OCI-LY3 (cell line): ENCODE results near the gene PPP6R3.
"Not testable (repeated sequence)": the region's sequence is repeated elsewhere in the genome, so short reads cannot be mapped to it uniquely, and the experiment has no call there.

Experiments
- H2AFZ ChIP-seq: fragments of 200-600, 300-600 bp; shearing (Covaris generic); 2 replicates; pipeline ENCODE4 v1.6.0; 2014; ENCODE audit warnings: antibody characterized with exemption, low read depth, low read length
- H3K27ac ChIP-seq: fragments of 200-600, 300-600 bp; sonication (generic); 2 replicates; pipeline ENCODE4 v1.5.1; 2014; ENCODE audit warnings: mild to moderate bottlenecking, low read length, moderate library complexity, mixed read lengths
- H3K27me3 ChIP-seq: fragments of 200-600, 300-600 bp; sonication (generic); 2 replicates; pipeline ENCODE4 v1.6.1; 2014; ENCODE audit warnings: low read depth, low read length, mixed read lengths
- H3K36me3 ChIP-seq: fragments of 200-600, 300-600 bp; sonication (generic); replicated peaks from 2 replicates; pipeline ENCODE3; 2014; ENCODE audit warnings: low read depth, low read length, mixed read lengths
- H3K4me1 ChIP-seq: fragments of 300-600, 200-600 bp; sonication (generic); 2 replicates; pipeline ENCODE4 v1.6.1; 2014; ENCODE audit warnings: low read length, mixed read lengths
- H3K4me2 ChIP-seq: fragments of 200-600, 300-600 bp; sonication (generic); 2 replicates; pipeline ENCODE4 v1.6.1; 2014; ENCODE audit warnings: low read length, mixed read lengths
- H3K4me3 ChIP-seq: fragments of 300-600, 200-600 bp; sonication (generic); 2 replicates; pipeline ENCODE4 v1.5.1; 2014; ENCODE audit warnings: antibody characterized with exemption, mild to moderate bottlenecking, low read length, moderate library complexity
- H3K79me2 ChIP-seq: fragments of 300-600, 200-600 bp; shearing (Covaris generic); 2 replicates; pipeline ENCODE4 v1.6.1; 2014; ENCODE audit warnings: mild to moderate bottlenecking, low read length, mixed read lengths
- H3K9ac ChIP-seq: fragments of 300-600, 200-600 bp; shearing (Covaris generic); 2 replicates; pipeline ENCODE4 v1.6.0; 2014; ENCODE audit warnings: mild to moderate bottlenecking, low read length, moderate library complexity
- H3K9me3 ChIP-seq: fragments of 200-600, 300-600 bp; shearing (Covaris generic); 2 replicates; pipeline ENCODE4 v1.6.1; 2014; ENCODE audit warnings: low read length, mixed read lengths; ENCODE audit not compliant: insufficient read depth
- H4K20me1 ChIP-seq: fragments of 200-600, 300-600 bp; sonication (generic); 2 replicates; pipeline ENCODE4 v1.6.1; 2016; ENCODE audit warnings: low read length, mixed read lengths; ENCODE audit not compliant: insufficient read depth
- CTCF ChIP-seq: fragments of 200-600, 300-600 bp; sonication (generic); IDR thresholded peaks from 2 replicates; pipeline ENCODE4 v1.5.1; 2014; ENCODE audit warnings: antibody characterized with exemption, low read length, low read depth
- EZH2phosphoT487 ChIP-seq: fragments of 200-600 bp; shearing (Covaris generic); IDR thresholded peaks from 2 replicates; pipeline ENCODE4 v1.6.1; 2018; ENCODE audit warnings: antibody characterized with exemption, mixed run types, low read depth

Gene PPP6R3

GRCh38 chr11:68446046-68446725, 14.4 kb upstream of the PPP6R3 start:
- Histone ChIP-seq H4K20me1 (no peaks in the 10 kb centered on the region), H3K4me1 (peaks cover 12% of the 10 kb centered on the region), H3K27ac (no peak overlapping the region), H3K79me2 (no peaks in the 10 kb centered on the region), H3K9me3 (no peaks in the 10 kb centered on the region), H2AFZ (no peak overlapping the region), H3K27me3 (no peaks in the 10 kb centered on the region), H3K9ac (no peak overlapping the region), H3K4me2 (no peak overlapping the region), H3K4me3 (no peak overlapping the region), H3K36me3 (peaks cover 22% of the 10 kb centered on the region)
- TF ChIP-seq CTCF: no peak
- no peak for TF ChIP-seq EZH2phosphoT487

GRCh38 chr11:68447015-68447801, 13.3 kb upstream of the PPP6R3 start:
- H3K79me2 ChIP-seq: no peaks in the 10 kb centered on the region
- H3K27me3 ChIP-seq: no peaks in the 10 kb centered on the region
- peaks cover 2% of the 10 kb centered on the region for H3K4me1 ChIP-seq
- no peak overlapping the region for H3K4me2 ChIP-seq
- H4K20me1 ChIP-seq: no peaks in the 10 kb centered on the region
- peak; percentile 94 for TF ChIP-seq CTCF
- no peak for TF ChIP-seq EZH2phosphoT487
- peaks cover 18% of the 10 kb centered on the region for H3K36me3 ChIP-seq
- no peak overlapping the region for H3K9ac ChIP-seq
- H3K4me3 ChIP-seq: no peak overlapping the region
- H2AFZ ChIP-seq: no peak overlapping the region
- H3K27ac ChIP-seq: no peak overlapping the region
- H3K9me3 ChIP-seq: no peaks in the 10 kb centered on the region

- H3K9ac ChIP-seq, H3K79me2 ChIP-seq, H3K4me3 ChIP-seq, H3K4me2 ChIP-seq, H3K27me3 ChIP-seq, H3K9me3 ChIP-seq, H4K20me1 ChIP-seq, H2AFZ ChIP-seq, H3K27ac ChIP-seq, H3K4me1 ChIP-seq: not testable (repeated sequence)
- peaks cover 18% of the 10 kb centered on the region for H3K36me3 ChIP-seq
These were observed 12.6 kb upstream of the PPP6R3 start for GRCh38 chr11:68447914-68448313.

GRCh38 chr11:68448604-68449011, 11.9 kb upstream of the PPP6R3 start:
- Histone ChIP-seq H3K4me1 (no peaks in the 10 kb centered on the region), H3K9ac (no peak overlapping the region), H3K79me2 (no peaks in the 10 kb centered on the region), H4K20me1 (no peaks in the 10 kb centered on the region), H3K9me3 (no peaks in the 10 kb centered on the region), H3K36me3 (peaks cover 18% of the 10 kb centered on the region), H3K27me3 (no peaks in the 10 kb centered on the region), H2AFZ (no peak overlapping the region), H3K27ac (no peak overlapping the region), H3K4me3 (no peak overlapping the region), H3K4me2 (no peak overlapping the region)
- TF ChIP-seq EZH2phosphoT487: no peak
- no peak for TF ChIP-seq CTCF
